Activated T-cell treated with anti-CD3 and anti-CD28 coated beads, Interleukin-2, amount 50 U/mL, for 72 hours (primary cell): Measurements from ENCODE around the gene DOCK10. TPM values are rescaled to one million over a fixed set of nuclear protein-coding genes. Genes with fewer than 3 reads are reported as not detected.

Source experiments
- ATAC-seq, 2 donors: fragments of 150-1000 bp; cut with Tn5 transposase; replicated peaks in 1 of 2; 2 replicates each; pipeline ENCODE4 v1.10.0; 2021; ENCODE audit warnings: moderate library complexity in 2 of 2, mild to moderate bottlenecking in 1 of 2
- DNase-seq, 2 donors: peaks; one replicate each; pipeline ENCODE4 v3.0.0; 2021 to 2022; ENCODE audit warnings: mixed read lengths in 1 of 2
- H3K27ac Mint-ChIP-seq: one replicate; pipeline ENCODE4 v1.8.0; 2022; ENCODE audit warnings: mild to moderate bottlenecking, moderate library complexity, mixed read lengths
- H3K27me3 Mint-ChIP-seq: one replicate; pipeline ENCODE4 v1.8.0; 2022; ENCODE audit warnings: low read depth, mixed read lengths
- H3K36me3 Mint-ChIP-seq, 2 donors: one replicate each; pipeline ENCODE4 v1.8.0; 2022; ENCODE audit warnings: mixed read lengths in 2 of 2, mild to moderate bottlenecking in 1 of 2; ENCODE audit not compliant: insufficient read depth in 2 of 2
- H3K4me1 Mint-ChIP-seq: one replicate; pipeline ENCODE4 v1.8.0; 2022; ENCODE audit warnings: low read depth, mixed read lengths
- H3K4me3 Mint-ChIP-seq, 2 donors: one replicate each; pipeline ENCODE4 v1.8.0; 2022; ENCODE audit warnings: mild to moderate bottlenecking in 2 of 2, mixed read lengths in 2 of 2, moderate library complexity in 2 of 2
- H3K9me3 Mint-ChIP-seq, 2 donors: one replicate each; pipeline ENCODE4 v1.8.0; 2022; ENCODE audit warnings: mixed read lengths in 2 of 2
- total RNA-seq, 2 donors: library from RNA; stranded (reverse); gene quantifications; one replicate each; pipeline ENCODE4 v1.2.3, GENCODE V29; 2022

Gene DOCK10
- total RNA-seq, 2 donors from 2014 or later: 179 to 199 TPM

- Mint-ChIP-seq H3K36me3 (no peaks in the 10 kb centered on the region), H3K27me3 (no peaks in the 10 kb centered on the region), H3K27ac (no peak overlapping the region), H3K9me3 (no peaks in the 10 kb centered on the region), H3K4me1 (no peaks in the 10 kb centered on the region), H3K4me3 (no peak overlapping the region)
- ATAC-seq (no peak), DNase-seq (no peak)
Observed at GRCh38 chr2:224722770-224723169, 319.5 kb downstream of the DOCK10 start.

- Mint-ChIP-seq H3K36me3 (no peaks in the 10 kb centered on the region), H3K27ac (no peak overlapping the region), H3K4me3 (no peak overlapping the region), H3K4me1 (no peaks in the 10 kb centered on the region), H3K9me3 (no peaks in the 10 kb centered on the region), H3K27me3 (no peaks in the 10 kb centered on the region)
- no peak for DNase-seq
- ATAC-seq: peak in 1 of 2 donors; percentile 28
Observed at GRCh38 chr2:224722250-224722649, 320.0 kb downstream of the DOCK10 start.

- H3K27me3 Mint-ChIP-seq: peaks cover 10% of the 10 kb centered on the region
- H3K4me3 Mint-ChIP-seq: no peak overlapping the region
- H3K9me3 Mint-ChIP-seq: peaks cover 2 to 3% of the 10 kb centered on the region in 2 donors
- no peaks in the 10 kb centered on the region for H3K36me3 Mint-ChIP-seq
- DNase-seq (no peak), ATAC-seq (no peak)
- H3K4me1 Mint-ChIP-seq: no peaks in the 10 kb centered on the region
- H3K27ac Mint-ChIP-seq: no peak overlapping the region
Observed at GRCh38 chr2:224716921-224717320, 325.3 kb downstream of the DOCK10 start.

- Mint-ChIP-seq H3K36me3 (no peaks in the 10 kb centered on the region), H3K9me3 (peaks cover 2 to 3% of the 10 kb centered on the region in 2 donors), H3K4me1 (no peaks in the 10 kb centered on the region), H3K27me3 (peaks cover 10% of the 10 kb centered on the region), H3K27ac (no peak within 1 kb of the TSS), H3K4me3 (no peak within 1 kb of the TSS)
- ATAC-seq (no peak), DNase-seq (no peak)
Observed at GRCh38 chr2:224716201-224716600, 326.1 kb downstream of the DOCK10 start, which contains the start of gene CCDC195. Gene CCDC195, minus strand, starts transcription at chr2:224716365. Its CDS starts 0 bp downstream, at chr2:224716365.
